GM20000 (cell line): ENCODE data around the gene EXOC4.

Source experiments
- DNase-seq: peaks from one replicate; pipeline ENCODE4 v3.0.0; 2012; ENCODE audit warnings: low spot score
- TF ChIP-seq, protein P1 (sequence below): IDR thresholded peaks from 2 replicates; pipeline ENCODE4 v1.5.1; 2012; ENCODE audit warnings: mild to moderate bottlenecking, control low read depth; ENCODE audit errors: extremely low read depth, missing control alignments

EXOC4 gene

DNA sequence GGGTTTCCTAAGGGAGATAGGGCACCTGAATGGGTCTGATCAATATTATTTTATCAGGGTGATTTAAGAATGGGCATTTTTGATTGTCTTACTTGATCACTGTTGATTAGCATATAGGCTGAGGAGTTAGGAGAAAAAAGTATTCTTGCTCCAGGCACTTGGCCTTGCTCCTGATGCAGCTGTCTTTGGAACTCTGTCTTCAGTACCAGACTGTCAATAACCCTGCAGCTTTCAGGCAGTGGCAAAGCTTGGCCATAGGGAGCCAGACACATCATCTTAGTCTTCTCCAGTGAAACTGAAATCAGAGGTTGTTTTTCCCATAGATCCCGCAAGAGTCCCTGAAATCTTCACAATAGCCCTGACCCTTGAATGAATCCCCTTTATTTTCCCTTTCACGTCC lies 47.2 kb downstream of the EXOC4 start:
- DNase-seq, result no peak
- TF ChIP-seq, protein P1, sequence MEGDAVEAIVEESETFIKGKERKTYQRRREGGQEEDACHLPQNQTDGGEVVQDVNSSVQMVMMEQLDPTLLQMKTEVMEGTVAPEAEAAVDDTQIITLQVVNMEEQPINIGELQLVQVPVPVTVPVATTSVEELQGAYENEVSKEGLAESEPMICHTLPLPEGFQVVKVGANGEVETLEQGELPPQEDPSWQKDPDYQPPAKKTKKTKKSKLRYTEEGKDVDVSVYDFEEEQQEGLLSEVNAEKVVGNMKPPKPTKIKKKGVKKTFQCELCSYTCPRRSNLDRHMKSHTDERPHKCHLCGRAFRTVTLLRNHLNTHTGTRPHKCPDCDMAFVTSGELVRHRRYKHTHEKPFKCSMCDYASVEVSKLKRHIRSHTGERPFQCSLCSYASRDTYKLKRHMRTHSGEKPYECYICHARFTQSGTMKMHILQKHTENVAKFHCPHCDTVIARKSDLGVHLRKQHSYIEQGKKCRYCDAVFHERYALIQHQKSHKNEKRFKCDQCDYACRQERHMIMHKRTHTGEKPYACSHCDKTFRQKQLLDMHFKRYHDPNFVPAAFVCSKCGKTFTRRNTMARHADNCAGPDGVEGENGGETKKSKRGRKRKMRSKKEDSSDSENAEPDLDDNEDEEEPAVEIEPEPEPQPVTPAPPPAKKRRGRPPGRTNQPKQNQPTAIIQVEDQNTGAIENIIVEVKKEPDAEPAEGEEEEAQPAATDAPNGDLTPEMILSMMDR, result no peak

GRCh38 chr7:133300811-133301210 lies 47.9 kb downstream of the EXOC4 start:
- no peak for DNase-seq
- TF ChIP-seq, protein P1, result no peak

DNA sequence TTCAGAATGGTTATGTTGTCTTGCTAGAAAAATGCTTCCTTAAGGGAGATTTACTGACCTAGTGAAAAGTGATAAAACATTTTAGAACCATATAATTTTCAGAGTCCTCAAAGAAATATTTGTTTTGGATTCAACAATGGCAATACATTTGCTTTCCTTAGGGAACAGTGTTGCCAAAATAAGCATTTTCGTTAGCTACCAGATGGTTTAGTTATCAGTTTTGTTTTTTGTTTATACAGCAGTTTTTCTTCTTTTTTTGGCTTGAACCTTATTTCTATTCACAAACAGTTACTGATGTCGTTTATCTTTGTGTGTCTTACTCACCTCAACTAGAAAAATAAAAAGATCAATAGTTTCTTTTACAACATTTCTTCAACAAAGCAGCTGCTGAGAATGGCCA lies 48.6 kb downstream of the EXOC4 start:
- no peak for DNase-seq

GRCh38 chr7:133303372-133303771 lies 50.5 kb downstream of the EXOC4 start:
- TF ChIP-seq, protein P1, result no peak
- no peak for DNase-seq

More for the DNA sequence above, 48.6 kb downstream of the EXOC4 start:
- TF ChIP-seq, protein P1, result no peak

DNA sequence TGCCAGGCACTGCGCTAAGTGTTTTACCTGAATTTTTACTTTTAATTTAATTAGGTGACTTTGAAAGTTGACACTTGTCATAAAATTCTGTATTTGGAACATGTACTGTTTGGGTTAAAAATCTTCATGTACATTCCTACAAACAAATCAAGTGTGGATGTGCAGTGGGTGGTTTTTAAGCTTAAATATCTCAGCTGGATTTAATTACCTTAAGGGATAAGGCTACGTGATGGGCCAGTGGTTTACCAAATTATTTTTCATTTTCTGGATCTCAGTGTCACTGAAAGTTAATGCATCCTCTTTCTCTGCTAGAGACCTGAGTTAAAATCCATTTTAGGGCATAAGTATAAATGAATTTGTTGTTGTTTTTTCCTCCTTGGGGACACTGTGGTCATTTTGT lies 51.1 kb downstream of the EXOC4 start:
- DNase-seq, result no peak
- TF ChIP-seq, protein P1, result no peak

DNA sequence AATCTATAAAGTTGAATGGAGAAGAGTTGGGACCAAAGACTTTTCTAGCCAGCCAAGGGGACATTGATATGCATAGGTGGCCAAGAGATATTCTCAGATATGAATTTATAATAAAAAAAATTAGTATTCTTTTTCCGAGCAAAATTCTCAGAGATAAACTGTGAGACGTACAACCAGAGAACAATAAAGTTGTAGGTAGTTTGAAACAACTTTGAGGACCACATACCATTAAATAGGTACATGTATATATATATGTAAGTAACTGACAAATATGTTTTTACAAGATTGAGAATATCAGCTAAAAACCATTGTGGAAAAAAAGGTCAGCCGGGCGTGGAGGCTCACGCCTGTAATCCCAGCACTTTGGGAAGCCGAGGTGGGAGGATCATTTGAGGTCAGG lies 56.5 kb downstream of the EXOC4 start:
- DNase-seq, result no peak
- TF ChIP-seq, protein P1, result no peak

GRCh38 chr7:133310232-133310862 lies 57.5 kb downstream of the EXOC4 start:
- DNase-seq, result no peak
- TF ChIP-seq, protein P1, result no peak
